HCT116 (cell line): ENCODE measurements around the gene VDAC1. TPM values are rescaled to one million over a fixed set of nuclear protein-coding genes. Genes with fewer than 3 reads are reported as not detected.

Experiments used
- ATAC-seq: fragments of 200-7000 bp; cut with Tn5 transposase; 2 replicates; pipeline ENCODE4 v1.9.1; 2020; ENCODE audit warnings: mild to moderate bottlenecking, moderate library complexity
- BruUV-seq: library from RNA; stranded (reverse); fragments of 400-500 nt; replicated peaks from 2 replicates; lab custom pipeline; 2021; lab: Mats Ljungman, UMichigan
- CTCF ChIA-PET: fragments of 300-600 bp; sonication (Branson Sonifier 250); formaldehyde crosslinking; loops from one replicate; lab custom pipeline; 2021; ENCODE audit warnings: antibody characterized with exemption; lab: Charles Lee
- POLR2A ChIA-PET: fragments of 300-600, 350-600 bp; sonication (Branson Sonifier 250); formaldehyde crosslinking; loops from one replicate; lab custom pipeline; 2021; ENCODE audit warnings: antibody characterized with exemption; lab: Charles Lee
- RAD21 ChIA-PET, 2 experiments: fragments of 300-600 bp; sonication (Branson Sonifier 250); formaldehyde crosslinking; loops; one replicate each; lab custom pipeline; 2023; ENCODE audit warnings: low total read pairs in 2 of 2; ENCODE audit not compliant: uncharacterized antibody in 2 of 2, unreplicated experiment in 2 of 2, low non-redundant PET in 1 of 2; lab: Charles Lee
- DNase-seq: peaks from one replicate; pipeline ENCODE4 v3.0.0-alpha.2; 2010; ENCODE audit warnings: low read depth, low spot score
- H2AFZ ChIP-seq: fragments of 200-600 bp; shearing (Covaris generic), sonication (generic); 2 replicates; pipeline ENCODE4 v1.6.1; 2017; ENCODE audit warnings: low read depth, mixed run types, mixed read lengths, antibody characterized with exemption, low read length; ENCODE audit not compliant: poor library complexity, severe bottlenecking
- H3K27ac ChIP-seq: 2 replicates; pipeline ENCODE4 v1.5.1; 2012; ENCODE audit warnings: low read depth, low read length
- H3K27me3 ChIP-seq: fragments of 200-600 bp; sonication (generic); 2 replicates; pipeline ENCODE4 v1.6.1; 2016; ENCODE audit warnings: mixed run types, low read length, mixed read lengths; ENCODE audit not compliant: insufficient read depth
- H3K36me3 ChIP-seq, 2 experiments: fragments of 200-500 bp in 1 of 2; fragments of 200-600 bp in 1 of 2; sonication (Bioruptor generic) in 1 of 2; sonication (generic) in 1 of 2; 2 replicates each; pipeline versions ENCODE4 v1.5.1 to v1.6.1; 2014 to 2016; ENCODE audit warnings: low read length in 2 of 2, inconsistent platforms in 1 of 2, mixed read lengths in 1 of 2, mixed run types in 1 of 2; ENCODE audit not compliant: insufficient read depth in 2 of 2, control insufficient read depth in 1 of 2
- H3K4me1 ChIP-seq, 2 experiments: fragments of 200-600 bp in 1 of 2; sonication (generic) in 1 of 2; 2 replicates each; pipeline versions ENCODE4 v1.5.1 to v1.6.1; 2012 to 2017; ENCODE audit warnings: low read length in 2 of 2, inconsistent platforms in 1 of 2, mild to moderate bottlenecking in 1 of 2, mixed read lengths in 1 of 2, mixed run types in 1 of 2, moderate library complexity in 1 of 2; ENCODE audit not compliant: insufficient read depth in 2 of 2, control insufficient read depth in 1 of 2
- H3K4me2 ChIP-seq: fragments of 200-600 bp; sonication (generic); 2 replicates; pipeline ENCODE4 v1.6.1; 2017; ENCODE audit warnings: mixed run types, low read length, mixed read lengths
- H3K4me3 ChIP-seq, 2 experiments: fragments of 200-600 bp in 1 of 2; sonication (generic) in 1 of 2; replicated peaks in 1 of 2; 2 replicates each; pipeline ENCODE4 v1.5.1; 2011 to 2016; ENCODE audit warnings: low read length in 2 of 2, control low read depth in 1 of 2, low read depth in 1 of 2, mild to moderate bottlenecking in 1 of 2, mixed read lengths in 1 of 2, mixed run types in 1 of 2
- H3K79me2 ChIP-seq: fragments of 200-600 bp; sonication (generic); 2 replicates; pipeline ENCODE4 v1.6.1; 2017; ENCODE audit warnings: mild to moderate bottlenecking, mixed run types, low read length, moderate library complexity, mixed read lengths; ENCODE audit not compliant: insufficient read depth
- H3K9ac ChIP-seq: fragments of 200-600 bp; sonication (generic); 2 replicates; pipeline ENCODE4 v1.6.1; 2016; ENCODE audit warnings: low read length, mixed read lengths
- H3K9me2 ChIP-seq: fragments of 200-600 bp; sonication (generic), shearing (Covaris generic); 2 replicates; pipeline ENCODE4 v1.6.1; 2017; ENCODE audit warnings: mixed run types, mild to moderate bottlenecking, moderate library complexity; ENCODE audit not compliant: insufficient read depth
- H3K9me3 ChIP-seq, 2 experiments: fragments of 200-500 bp in 1 of 2; fragments of 200-600 bp in 1 of 2; sonication (Bioruptor generic) in 1 of 2; sonication (generic) in 1 of 2; 2 replicates each; pipeline ENCODE4 v1.6.1; 2014 to 2017; ENCODE audit warnings: low read length in 2 of 2, mixed read lengths in 2 of 2, inconsistent platforms in 1 of 2, low read depth in 1 of 2, mild to moderate bottlenecking in 1 of 2, mixed run types in 1 of 2, moderate library complexity in 1 of 2; ENCODE audit not compliant: control insufficient read depth in 1 of 2, insufficient read depth in 1 of 2
- H4K20me1 ChIP-seq: fragments of 200-600 bp; sonication (generic), shearing (Covaris generic); 2 replicates; pipeline ENCODE4 v1.6.1; 2017; ENCODE audit warnings: mixed run types, mild to moderate bottlenecking, moderate library complexity; ENCODE audit not compliant: insufficient read depth
- CBX3 ChIP-seq: IDR thresholded peaks from 2 replicates; pipeline ENCODE4 v1.6.1; 2012; ENCODE audit warnings: low read depth
- CEBPB ChIP-seq: IDR thresholded peaks from 2 replicates; pipeline ENCODE4 v1.6.1; 2012; ENCODE audit warnings: low read depth
- EZH2 ChIP-seq: fragments of 200-600 bp; sonication (generic); IDR thresholded peaks from 2 replicates; pipeline ENCODE4 v1.6.1; 2017; ENCODE audit warnings: antibody characterized with exemption, mixed run types
- EZH2phosphoT487 ChIP-seq: fragments of 200-600 bp; IDR thresholded peaks from 2 replicates; pipeline ENCODE4 v1.6.1; 2018; ENCODE audit warnings: antibody characterized with exemption, borderline replicate concordance
- JUND ChIP-seq: IDR thresholded peaks from 2 replicates; pipeline ENCODE4 v1.6.1; 2012
- MAX ChIP-seq: IDR thresholded peaks from 2 replicates; pipeline ENCODE4 v1.6.1; 2012
- POLR2AphosphoS5 ChIP-seq: IDR thresholded peaks from 2 replicates; pipeline ENCODE4 v1.6.1; 2011; ENCODE audit warnings: mild to moderate bottlenecking, low read depth, low read length, moderate library complexity
- RAD21 ChIP-seq: IDR thresholded peaks from 2 replicates; pipeline ENCODE4 v1.6.1; 2012; ENCODE audit warnings: low read depth, mild to moderate bottlenecking
- SIN3A ChIP-seq: IDR thresholded peaks from 2 replicates; pipeline ENCODE4 v1.6.1; 2012; ENCODE audit warnings: low read depth
- TCF7L2 ChIP-seq: IDR thresholded peaks from 2 replicates; pipeline ENCODE4 v1.7.0; 2011; ENCODE audit warnings: borderline replicate concordance, inconsistent platforms; ENCODE audit not compliant: insufficient read depth, insufficient read length; ENCODE audit errors: extremely low read depth
- YY1 ChIP-seq: IDR thresholded peaks from 2 replicates; pipeline ENCODE4 v1.6.1; 2011; ENCODE audit warnings: low read length, low read depth, moderate library complexity, mild to moderate bottlenecking; ENCODE audit not compliant: insufficient replicate concordance; ENCODE audit errors: extremely low read depth
- intact Hi-C: fragments of 100-400 bp; cut with micrococcal nuclease; formaldehyde crosslinking; loops from 2 replicates; pipeline ENCODE4 v1.10.0; 2022
- total RNA-seq: library from RNA; stranded (reverse); gene quantifications from one replicate; pipeline ENCODE4 v1.2.1, GENCODE V29; 2021; ENCODE audit not compliant: unreplicated experiment
- TF ChIP-seq, protein P1 (sequence below): IDR thresholded peaks from 2 replicates; pipeline ENCODE4 v1.6.1; 2012; ENCODE audit warnings: low read depth

Gene VDAC1
- total RNA-seq, 1 experiment from 2014 or later, result 269 TPM

DNA sequence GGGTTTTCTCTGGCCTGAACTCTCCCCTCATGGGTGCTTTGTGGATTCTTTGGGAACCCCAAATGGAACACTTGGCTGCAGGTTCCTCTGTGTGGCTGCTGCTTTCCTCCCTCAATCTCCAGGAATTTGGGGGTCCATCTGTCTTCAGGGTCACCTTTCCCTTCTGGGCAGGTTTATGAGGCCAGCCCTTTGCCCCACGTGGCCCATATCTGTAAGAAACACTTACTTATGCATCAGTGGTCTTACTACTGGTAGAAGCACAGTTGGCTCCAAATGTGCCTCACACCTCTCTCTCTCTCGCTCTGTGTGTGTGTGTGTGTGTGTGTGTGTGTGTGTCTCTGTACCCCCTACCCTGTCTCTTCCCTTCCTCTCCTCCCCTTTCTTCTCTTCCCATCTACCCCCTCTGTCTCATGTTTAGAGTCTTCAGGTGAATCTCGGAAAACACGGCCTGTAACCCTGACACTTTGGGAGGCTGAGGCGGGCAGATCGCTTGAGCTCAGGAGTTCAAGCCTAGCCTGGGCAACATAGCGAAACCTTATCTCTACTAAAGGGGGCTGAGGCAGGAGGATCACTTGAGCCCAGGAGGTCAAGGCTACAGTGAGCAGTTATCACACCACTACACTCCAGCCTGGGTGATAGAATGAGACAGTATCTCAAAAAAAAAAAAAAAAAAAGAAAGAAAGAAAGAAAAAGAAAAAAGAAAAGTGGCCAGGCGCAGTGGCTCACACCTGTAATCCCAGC lies 63.1 kb downstream of the VDAC1 start (continued):
- no peak for TF ChIP-seq TCF7L2
- no peak for TF ChIP-seq POLR2AphosphoS5
- no peak for TF ChIP-seq SIN3A
- no peak for TF ChIP-seq RAD21
- no peak for TF ChIP-seq EZH2phosphoT487
- TF ChIP-seq JUND, result no peak
- no peak for TF ChIP-seq MAX
- no peak for TF ChIP-seq CBX3

DNA sequence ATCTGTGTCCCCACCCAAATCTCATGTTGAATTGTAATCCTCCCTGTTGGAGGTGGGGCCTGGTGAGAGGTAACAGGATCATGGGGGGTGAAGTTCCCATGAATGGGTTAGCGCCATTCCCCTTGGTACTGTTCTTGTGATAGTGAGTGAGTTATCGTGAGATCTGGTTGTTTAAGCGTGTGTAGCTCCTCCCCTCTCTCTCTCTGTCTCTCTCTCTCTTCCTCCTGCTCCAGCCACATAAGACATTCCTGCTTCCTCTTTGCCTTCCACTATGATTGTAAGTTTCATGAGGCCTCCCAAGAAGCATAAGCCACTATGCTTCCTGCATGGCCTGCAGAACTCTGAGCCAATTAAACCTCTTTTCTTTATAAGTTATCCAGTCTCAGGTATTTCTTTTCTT lies 65.1 kb downstream of the VDAC1 start:
- Histone ChIP-seq H4K20me1 (no peaks in the 10 kb centered on the region), H3K4me3 (no peak overlapping the region), H3K36me3 (no peaks in the 10 kb centered on the region), H2AFZ (no peak overlapping the region), H3K4me1 (no peaks in the 10 kb centered on the region), H3K9me2 (no peaks in the 10 kb centered on the region), H3K27ac (no peak overlapping the region), H3K9ac (no peak overlapping the region), H3K79me2 (no peaks in the 10 kb centered on the region), H3K9me3 (no peaks in the 10 kb centered on the region), H3K27me3 (no peaks in the 10 kb centered on the region), H3K4me2 (no peak overlapping the region)
- CTCF ChIA-PET, result no interaction called here
- BruUV-seq, result no TSS peak
- POLR2A ChIA-PET, result no interaction called here
- RAD21 ChIA-PET, result no interaction called here
- no peak for TF ChIP-seq EZH2
- TF ChIP-seq YY1, result no peak
- TF ChIP-seq, protein P1, sequence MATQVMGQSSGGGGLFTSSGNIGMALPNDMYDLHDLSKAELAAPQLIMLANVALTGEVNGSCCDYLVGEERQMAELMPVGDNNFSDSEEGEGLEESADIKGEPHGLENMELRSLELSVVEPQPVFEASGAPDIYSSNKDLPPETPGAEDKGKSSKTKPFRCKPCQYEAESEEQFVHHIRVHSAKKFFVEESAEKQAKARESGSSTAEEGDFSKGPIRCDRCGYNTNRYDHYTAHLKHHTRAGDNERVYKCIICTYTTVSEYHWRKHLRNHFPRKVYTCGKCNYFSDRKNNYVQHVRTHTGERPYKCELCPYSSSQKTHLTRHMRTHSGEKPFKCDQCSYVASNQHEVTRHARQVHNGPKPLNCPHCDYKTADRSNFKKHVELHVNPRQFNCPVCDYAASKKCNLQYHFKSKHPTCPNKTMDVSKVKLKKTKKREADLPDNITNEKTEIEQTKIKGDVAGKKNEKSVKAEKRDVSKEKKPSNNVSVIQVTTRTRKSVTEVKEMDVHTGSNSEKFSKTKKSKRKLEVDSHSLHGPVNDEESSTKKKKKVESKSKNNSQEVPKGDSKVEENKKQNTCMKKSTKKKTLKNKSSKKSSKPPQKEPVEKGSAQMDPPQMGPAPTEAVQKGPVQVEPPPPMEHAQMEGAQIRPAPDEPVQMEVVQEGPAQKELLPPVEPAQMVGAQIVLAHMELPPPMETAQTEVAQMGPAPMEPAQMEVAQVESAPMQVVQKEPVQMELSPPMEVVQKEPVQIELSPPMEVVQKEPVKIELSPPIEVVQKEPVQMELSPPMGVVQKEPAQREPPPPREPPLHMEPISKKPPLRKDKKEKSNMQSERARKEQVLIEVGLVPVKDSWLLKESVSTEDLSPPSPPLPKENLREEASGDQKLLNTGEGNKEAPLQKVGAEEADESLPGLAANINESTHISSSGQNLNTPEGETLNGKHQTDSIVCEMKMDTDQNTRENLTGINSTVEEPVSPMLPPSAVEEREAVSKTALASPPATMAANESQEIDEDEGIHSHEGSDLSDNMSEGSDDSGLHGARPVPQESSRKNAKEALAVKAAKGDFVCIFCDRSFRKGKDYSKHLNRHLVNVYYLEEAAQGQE, result no peak
- TF ChIP-seq CEBPB, result no peak
- intact Hi-C loops, result loop anchor here (5.0 kb wide), 1 partner anchor 517 kb away; no protein-coding TSS in a partner anchor
- ATAC-seq (no peak), DNase-seq (no peak)
